HG03432 (cell line): ENCODE measurements around the gene C2CD4D.

Experiments
- ATAC-seq: cut with Tn5 transposase; IDR thresholded peaks from one replicate; pipeline ENCODE4 v1.9.1; 2021; ENCODE audit warnings: mild to moderate bottlenecking, moderate library complexity; ENCODE audit not compliant: unreplicated experiment

C2CD4D gene

GRCh38 chr1:151835596-151835995 lies 4.0 kb downstream of the C2CD4D start:
- no peak for ATAC-seq

- ATAC-seq, result no peak
Measured at GRCh38 chr1:151834239-151834638, 5.4 kb downstream of the C2CD4D start.

- no peak for ATAC-seq
Measured at GRCh38 chr1:151833172-151833900, 6.3 kb downstream of the C2CD4D start.

- no peak for ATAC-seq
Measured at GRCh38 chr1:151832318-151832980, 7.2 kb downstream of the C2CD4D start.

- ATAC-seq, result no peak
Measured at GRCh38 chr1:151831605-151832004, 8.0 kb downstream of the C2CD4D start, which contains the start of gene RORC. Gene RORC (minus strand): TSS chr1:151831802. CDS start chr1:151831764, 38 bp downstream.

- no peak for ATAC-seq
Measured at GRCh38 chr1:151831256-151831591, 8.4 kb downstream of the C2CD4D start.

- ATAC-seq, result no peak
Measured at GRCh38 chr1:151830055-151830454, 9.6 kb downstream of the C2CD4D start.

GRCh38 chr1:151829352-151830046 lies 10.1 kb downstream of the C2CD4D start:
- ATAC-seq, result no peak

- ATAC-seq, result no peak
Measured at GRCh38 chr1:151828921-151829320, 10.7 kb downstream of the C2CD4D start.

- no peak for ATAC-seq
Measured at GRCh38 chr1:151827853-151828252, 11.8 kb downstream of the C2CD4D start.

GRCh38 chr1:151825751-151826660 lies 13.6 kb downstream of the C2CD4D start:
- no peak for ATAC-seq

- ATAC-seq, result no peak
Measured at GRCh38 chr1:151825204-151825603, 14.4 kb downstream of the C2CD4D start.

GRCh38 chr1:151823175-151823574 lies 16.4 kb downstream of the C2CD4D start:
- ATAC-seq, result no peak

GRCh38 chr1:151822404-151822803 lies 17.2 kb downstream of the C2CD4D start:
- no peak for ATAC-seq

GRCh38 chr1:151820940-151821339 lies 18.7 kb downstream of the C2CD4D start:
- no peak for ATAC-seq

- no peak for ATAC-seq
Measured at GRCh38 chr1:151819976-151820623, 19.5 kb downstream of the C2CD4D start.

- ATAC-seq, result no peak
Measured at GRCh38 chr1:151819227-151819835, 20.3 kb downstream of the C2CD4D start.

- ATAC-seq, result no peak
Measured at GRCh38 chr1:151817353-151817730, 22.3 kb downstream of the C2CD4D start.

GRCh38 chr1:151816548-151817352 lies 22.9 kb downstream of the C2CD4D start:
- no peak for ATAC-seq
